Measurements from ENCODE around the gene CCDC117. TPM values are rescaled to one million over a fixed set of nuclear protein-coding genes. Genes with fewer than 3 reads are reported as not detected.
A peak's percentile ranks its signal among the peaks of the same experiment; 100 is the strongest.

Gene CCDC117
- total RNA-seq, 1 donor from 2014 or later: 21.9 TPM

DNA sequence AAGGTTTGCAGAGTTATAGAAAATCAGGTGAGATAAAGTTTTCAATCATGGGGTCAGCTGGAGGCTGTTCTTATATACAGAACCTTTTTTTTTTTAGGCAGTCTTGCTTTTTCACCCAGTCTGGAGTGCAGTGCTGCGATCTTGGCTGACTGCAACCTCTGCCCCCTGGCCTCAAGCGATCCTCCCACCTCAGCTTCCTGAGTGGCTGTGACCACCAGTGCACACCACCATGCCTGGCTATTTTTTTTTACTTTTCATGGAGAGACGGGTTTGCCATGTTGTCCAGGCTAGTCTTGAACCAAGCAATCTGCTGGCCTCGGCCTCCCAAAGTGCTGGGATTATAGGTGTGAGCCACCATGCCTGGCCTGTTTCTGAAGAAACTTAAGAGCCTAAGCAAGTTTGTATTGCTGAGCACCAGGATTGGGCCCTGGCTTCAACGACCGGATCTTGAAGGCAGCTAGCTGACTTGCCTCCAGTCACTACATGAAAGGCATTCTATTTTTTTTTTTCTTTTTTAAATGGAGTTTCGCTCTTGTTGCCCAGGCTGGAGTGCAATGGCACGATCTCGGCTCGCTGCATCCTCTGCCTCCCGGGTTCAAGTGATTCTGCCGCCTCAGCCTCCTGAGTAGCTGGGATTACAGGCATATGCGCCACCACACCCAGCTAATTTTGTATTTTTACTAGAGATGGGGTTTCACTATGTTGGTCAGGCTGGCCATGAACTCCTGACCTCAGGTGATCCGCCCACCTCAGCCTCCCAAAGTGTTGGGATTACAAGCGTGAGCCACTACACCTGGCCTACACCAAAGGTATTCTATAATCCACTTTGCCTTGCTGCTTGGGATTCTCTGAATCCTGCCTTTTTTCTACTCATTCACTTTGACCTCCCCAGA is 20.2 kb downstream of the CCDC117 start:
- TF ChIP-seq CTCF (IDR thresholded peaks at IDR 0.05): no peak
- no peak for DNase-seq
- no peaks in the 10 kb centered on the region for H3K27me3 Mint-ChIP-seq
- intact Hi-C loops (cut with micrococcal nuclease): loop anchor here (10.0 kb wide), 1 partner anchor 878 kb away; the partner anchor contains the start of gene PITPNB
- ATAC-seq (ENCODE audit: low read depth): peak; percentile 16
- ChIA-PET POLR2A (interaction anchor here (1.1 to 3.5 kb wide), 2 partner anchors 7 to 20 kb away, joined by 10 to 26 read pairs; partner anchors contain the start of genes CCDC117 and XBP1), CTCF (interaction anchor here (1.1 kb wide), 1 partner anchor 36 kb away, joined by 3 read pairs; no protein-coding TSS in a partner anchor)
- peaks cover 57% of the 10 kb centered on the region for H3K4me1 Mint-ChIP-seq
- H3K36me3 Mint-ChIP-seq (ENCODE audit: low read depth): peaks cover 66% of the 10 kb centered on the region
- peak overlapping the region; percentile 69 for H3K27ac Mint-ChIP-seq
- H3K9me3 Mint-ChIP-seq: no peaks in the 10 kb centered on the region
- H3K4me3 Mint-ChIP-seq: no peak overlapping the region

DNA sequence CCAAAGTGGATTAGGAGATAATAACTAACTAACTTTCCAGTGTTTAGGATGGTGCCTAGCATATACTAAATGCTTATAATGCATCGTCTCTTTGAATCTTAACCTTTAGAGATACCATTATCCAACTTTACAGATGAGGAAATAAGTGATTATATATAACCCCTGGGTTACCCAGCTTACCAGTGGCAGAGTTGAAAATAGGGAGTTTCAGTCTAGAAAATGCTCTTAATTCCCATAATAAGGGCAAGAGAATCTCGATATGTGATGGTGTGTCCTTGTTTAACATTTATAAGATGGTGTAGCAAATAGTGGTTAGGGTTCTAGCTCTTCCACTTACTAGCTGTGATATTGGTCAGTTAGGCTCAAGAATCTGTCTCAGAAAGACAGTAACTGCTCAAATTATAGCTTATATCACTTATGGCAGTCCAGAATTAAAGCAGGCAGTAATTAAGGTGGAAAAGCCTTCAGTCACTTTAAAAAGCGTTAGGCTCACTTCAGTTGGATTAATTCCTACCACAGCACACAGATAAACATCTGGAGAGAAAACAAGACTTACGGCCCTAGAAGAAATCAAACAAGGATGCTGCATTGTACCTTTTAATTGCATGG is 21.6 kb downstream of the CCDC117 start:
- Mint-ChIP-seq H3K36me3 (ENCODE audit: low read depth) (peaks cover 64% of the 10 kb centered on the region), H3K4me3 (no peak overlapping the region)
- CTCF ChIA-PET: interaction anchor here (1.0 kb wide), 1 partner anchor 36 kb away, joined by 3 read pairs; no protein-coding TSS in a partner anchor

GRCh38 chr22:28795071-28795693 is 22.7 kb downstream of the CCDC117 start:
- CTCF ChIA-PET: interaction anchor here (1.0 kb wide), 1 partner anchor 34 kb away, joined by 3 read pairs; no protein-coding TSS in a partner anchor
- Mint-ChIP-seq H3K27me3 (no peaks in the 10 kb centered on the region), H3K9me3 (no peaks in the 10 kb centered on the region), H3K4me3 (no peak overlapping the region), H3K4me1 (peaks cover 64% of the 10 kb centered on the region), H3K27ac (no peak overlapping the region), H3K36me3 (ENCODE audit: low read depth) (peaks cover 66% of the 10 kb centered on the region)
- POLR2A ChIA-PET: interaction anchor here (1.8 kb wide), 1 partner anchor 22 kb away, joined by 7 read pairs; the partner anchor contains the start of gene CCDC117
- intact Hi-C loops (cut with micrococcal nuclease): loop anchor here (10.0 kb wide), 1 partner anchor 880 kb away; the partner anchor contains the start of gene PITPNB
- ATAC-seq (ENCODE audit: low read depth): no peak
- no peak for TF ChIP-seq CTCF (IDR thresholded peaks at IDR 0.05)
- DNase-seq: no peak

More for the DNA sequence above, 21.6 kb downstream of the CCDC117 start:
- intact Hi-C loops (cut with micrococcal nuclease): loop anchor here (10.0 kb wide), 1 partner anchor 879 kb away; the partner anchor contains the start of gene PITPNB
- no peaks in the 10 kb centered on the region for H3K27me3 Mint-ChIP-seq
- H3K4me1 Mint-ChIP-seq: peaks cover 63% of the 10 kb centered on the region
- no peak for ATAC-seq (ENCODE audit: low read depth)
- no peak for TF ChIP-seq CTCF (IDR thresholded peaks at IDR 0.05)
- no peaks in the 10 kb centered on the region for H3K9me3 Mint-ChIP-seq
- no peak overlapping the region for H3K27ac Mint-ChIP-seq
- POLR2A ChIA-PET: interaction anchor here (0.6 to 1.8 kb wide), 2 partner anchors 21 to 1114 kb away, joined by 3 to 7 read pairs; partner anchors contain the start of gene CCDC117
- DNase-seq: no peak

DNA sequence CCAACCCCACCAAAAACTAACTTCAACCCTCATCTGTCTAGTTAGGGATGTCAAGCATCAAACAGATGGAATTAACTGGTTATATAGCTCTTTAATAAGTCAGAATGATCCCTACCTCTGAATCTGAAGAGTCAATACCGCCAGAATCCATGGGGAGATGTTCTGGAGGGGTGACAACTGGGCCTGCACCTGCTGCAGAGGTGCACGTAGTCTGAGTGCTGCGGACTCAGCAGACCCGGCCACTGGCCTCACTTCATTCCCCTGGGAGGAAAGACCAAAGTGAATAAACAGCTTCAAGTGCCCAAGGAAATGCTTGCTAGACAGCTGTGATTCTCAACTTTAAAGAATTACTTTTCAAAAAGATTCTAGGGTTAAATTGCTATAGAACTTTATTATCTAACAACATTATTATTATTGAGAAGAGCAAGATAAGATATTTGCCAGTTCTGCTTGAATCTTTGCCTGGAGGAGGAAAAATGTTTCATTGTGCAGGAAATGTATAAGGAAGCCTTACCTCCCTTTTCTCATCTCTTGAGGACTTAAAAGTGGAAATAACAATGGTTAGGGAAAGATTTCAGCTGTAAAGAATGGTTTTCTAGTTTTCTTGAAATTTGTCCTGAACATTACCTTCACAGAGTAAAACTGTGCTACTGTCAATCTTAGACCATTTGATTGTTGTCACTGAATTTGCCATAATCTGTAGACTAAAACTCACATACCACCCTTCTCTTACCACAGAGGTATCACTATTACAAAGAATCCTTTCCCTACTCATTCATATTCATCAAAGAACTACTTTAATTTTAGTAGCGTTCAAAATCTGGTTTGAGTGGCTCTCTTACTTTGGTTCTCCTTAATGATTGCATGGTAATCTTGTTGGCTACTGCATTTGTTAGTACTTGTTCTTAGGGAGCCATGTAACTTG is 23.7 kb downstream of the CCDC117 start:
- Mint-ChIP-seq H3K27me3 (no peaks in the 10 kb centered on the region), H3K27ac (no peak overlapping the region), H3K36me3 (ENCODE audit: low read depth) (peaks cover 72% of the 10 kb centered on the region), H3K9me3 (no peaks in the 10 kb centered on the region), H3K4me1 (peaks cover 61% of the 10 kb centered on the region), H3K4me3 (no peak overlapping the region)
- DNase-seq (no peak), ATAC-seq (ENCODE audit: low read depth) (no peak)
- POLR2A ChIA-PET: no interaction called here
- TF ChIP-seq CTCF (IDR thresholded peaks at IDR 0.05): no peak
- CTCF ChIA-PET: no interaction called here
- intact Hi-C loops (cut with micrococcal nuclease): loop anchor here (10.0 kb wide), 1 partner anchor 881 kb away; the partner anchor contains the start of gene PITPNB
